Natural killer cell (primary cell): Measurements from ENCODE around the gene DNAJC4. TPM values are rescaled to one million over a fixed set of nuclear protein-coding genes. Genes with fewer than 3 reads are reported as not detected.
A peak's percentile ranks its signal among the peaks of the same experiment; 100 is the strongest.

ENCODE experiments used
- ATAC-seq, 3 donors: fragments of 150-1000 bp in 2 of 3; fragments of 200-7000 bp in 1 of 3; cut with Tn5 transposase; 1 replicate in 1 of 3; 2 replicates in 2 of 3; pipeline ENCODE4 v1.10.0; 2021; ENCODE audit warnings: mild to moderate bottlenecking in 2 of 3, moderate library complexity in 2 of 3
- DNase-seq, 2 donors: peaks; one replicate each; pipeline versions ENCODE4 v3.0.0 to v3.0.0-alpha.2; 2013 to 2021; ENCODE audit warnings: mixed read lengths in 1 of 2
- H3K27ac ChIP-seq: one replicate; pipeline ENCODE4 v1.5.1; 2013; ENCODE audit warnings: mild to moderate bottlenecking, low read length
- H3K27me3 ChIP-seq: one replicate; pipeline ENCODE4 v1.6.1; 2013; ENCODE audit warnings: low read length; ENCODE audit not compliant: control insufficient read depth, insufficient read depth
- H3K36me3 ChIP-seq: one replicate; pipeline ENCODE4 v1.6.1; 2013; ENCODE audit warnings: low read length; ENCODE audit not compliant: control insufficient read depth, insufficient read depth
- H3K4me1 ChIP-seq: one replicate; pipeline ENCODE4 v1.6.1; 2013; ENCODE audit warnings: low read length; ENCODE audit not compliant: control insufficient read depth, insufficient read depth
- H3K4me3 ChIP-seq: one replicate; pipeline ENCODE4 v1.5.1; 2013; ENCODE audit warnings: low read length
- H3K9me3 ChIP-seq: one replicate; pipeline ENCODE4 v1.6.1; 2013; ENCODE audit warnings: low read length; ENCODE audit not compliant: control insufficient read depth, insufficient read depth
- H3K27ac Mint-ChIP-seq, 2 donors: one replicate each; pipeline ENCODE4 v1.8.0; 2022; ENCODE audit warnings: mild to moderate bottlenecking in 2 of 2, mixed read lengths in 2 of 2, moderate library complexity in 1 of 2
- H3K27me3 Mint-ChIP-seq, 2 donors: one replicate each; pipeline ENCODE4 v1.8.0; 2022; ENCODE audit warnings: low read depth in 2 of 2, mixed read lengths in 2 of 2
- H3K36me3 Mint-ChIP-seq: one replicate; pipeline ENCODE4 v1.8.0; 2022; ENCODE audit warnings: mixed read lengths
- H3K4me1 Mint-ChIP-seq, 2 donors: one replicate each; pipeline ENCODE4 v1.8.0; 2022; ENCODE audit warnings: mixed read lengths in 2 of 2
- H3K4me3 Mint-ChIP-seq: one replicate; pipeline ENCODE4 v1.8.0; 2022; ENCODE audit warnings: mild to moderate bottlenecking, moderate library complexity, mixed read lengths
- H3K9me3 Mint-ChIP-seq, 2 donors: one replicate each; pipeline ENCODE4 v1.8.0; 2022; ENCODE audit warnings: mixed read lengths in 2 of 2
- CTCF ChIP-seq: fragments of 200-600 bp; IDR thresholded peaks from one replicate; pipeline ENCODE4 v1.8.0; 2022; ENCODE audit warnings: antibody characterized with exemption
- WGBS: methylation state at CpG from one replicate; pipeline ENCODE4 v1.1.7; 2013; ENCODE audit warnings: missing lambda C conversion rate; ENCODE audit not compliant: insufficient coverage; 5-methylcytosine and 5-hydroxymethylcytosine counted together
- intact Hi-C: fragments of 100-400 bp; cut with micrococcal nuclease; formaldehyde crosslinking; loops from one replicate; pipeline ENCODE4 v1.14.2; 2022
- total RNA-seq, 4 donors: library from RNA; stranded (reverse); fragments of 120-200 nt in 1 of 4; gene quantifications; one replicate each; pipeline versions ENCODE4 v1.2.3 to v1.2.4, GENCODE V29; 2013 to 2022

DNAJC4 gene
- total RNA-seq, 3 donors from 2014 or later (not counting 1 experiment from before 2014, with no cell fraction given) = 45.0 to 47.0 (median 46.6) TPM

GRCh38 chr11:64234647-64235379 lies 4.5 kb downstream of the DNAJC4 start:
- Mint-ChIP-seq H3K9me3 (no peaks in the 10 kb centered on the region), H3K4me1 (peaks cover 11 to 26% of the 10 kb centered on the region in 2 donors), H3K4me3 (peak overlapping the region; percentile 84), H3K36me3 (no peaks in the 10 kb centered on the region), H3K27me3 (no peaks in the 10 kb centered on the region), H3K27ac (peak overlapping the region; percentile 59 to 71)
- H3K36me3 ChIP-seq = peaks cover 5% of the 10 kb centered on the region
- intact Hi-C loops = no loop called here
- no peaks in the 10 kb centered on the region for H3K27me3 ChIP-seq
- H3K27ac ChIP-seq = peak overlapping the region; percentile 53
- peak; percentile 55 to 81 for DNase-seq
- peak; percentile 55 to 67 (median 55) for ATAC-seq
- no peaks in the 10 kb centered on the region for H3K9me3 ChIP-seq
- WGBS = under 1% methylated on average over 80 of the region's 80 CpGs
- H3K4me3 ChIP-seq = peak overlapping the region; percentile 53
- H3K4me1 ChIP-seq = peaks cover 66% of the 10 kb centered on the region
- no peak for TF ChIP-seq CTCF

GRCh38 chr11:64235437-64236161 lies 5.3 kb downstream of the DNAJC4 start:
- Mint-ChIP-seq H3K9me3 (no peaks in the 10 kb centered on the region), H3K4me3 (peak overlapping the region; percentile 84), H3K36me3 (no peaks in the 10 kb centered on the region), H3K4me1 (peaks cover 11 to 27% of the 10 kb centered on the region in 2 donors), H3K27ac (peak overlapping the region; percentile 59 to 71), H3K27me3 (no peaks in the 10 kb centered on the region)
- Histone ChIP-seq H3K4me3 (peak overlapping the region; percentile 53), H3K4me1 (peaks cover 66% of the 10 kb centered on the region), H3K27me3 (no peaks in the 10 kb centered on the region), H3K27ac (peak overlapping the region; percentile 53), H3K9me3 (no peaks in the 10 kb centered on the region), H3K36me3 (peaks cover 5% of the 10 kb centered on the region)
- DNase-seq (no peak), ATAC-seq (no peak)
- 95% methylated on average over 12 of the region's 12 CpGs for WGBS
- intact Hi-C loops = no loop called here
- no peak for TF ChIP-seq CTCF

GRCh38 chr11:64237484-64237951 lies 7.2 kb downstream of the DNAJC4 start:
- Histone ChIP-seq H3K4me3 (no peak overlapping the region), H3K4me1 (peaks cover 60% of the 10 kb centered on the region), H3K9me3 (no peaks in the 10 kb centered on the region), H3K27ac (peak overlapping the region; percentile 14), H3K36me3 (peaks cover 5% of the 10 kb centered on the region), H3K27me3 (no peaks in the 10 kb centered on the region)
- intact Hi-C loops = no loop called here
- ATAC-seq (no peak), DNase-seq (no peak)
- H3K27me3 Mint-ChIP-seq = no peaks in the 10 kb centered on the region
- no peak for TF ChIP-seq CTCF
- no peaks in the 10 kb centered on the region for H3K36me3 Mint-ChIP-seq
- WGBS = 92% methylated on average over 12 of the region's 12 CpGs
- no peak overlapping the region for H3K4me3 Mint-ChIP-seq
- H3K27ac Mint-ChIP-seq = peak overlapping the region in 1 of 2 donors; percentile 99
- peaks cover 13 to 43% of the 10 kb centered on the region in 2 donors for H3K4me1 Mint-ChIP-seq
- H3K9me3 Mint-ChIP-seq = no peaks in the 10 kb centered on the region
